GM19397 (cell line): ENCODE data around the gene TFAP2E.
"Not testable (repeated sequence)": the region's sequence is repeated elsewhere in the genome, so short reads cannot be mapped to it uniquely, and the experiment has no call there.

ENCODE experiments used
- ATAC-seq: cut with Tn5 transposase; IDR thresholded peaks from one replicate; pipeline ENCODE4 v1.9.1; 2021; ENCODE audit warnings: mild to moderate bottlenecking, moderate library complexity; ENCODE audit not compliant: unreplicated experiment

Gene TFAP2E

GRCh38 chr1:35571263-35571662 lies 1.9 kb upstream of the TFAP2E start:
- ATAC-seq = no peak

GRCh38 chr1:35572296-35572695 lies 818 bp upstream of the TFAP2E start:
- ATAC-seq = no peak

- no peak for ATAC-seq
These were observed 1.1 kb downstream of the TFAP2E start for GRCh38 chr1:35574125-35574654.

GRCh38 chr1:35574655-35575415 lies 1.7 kb downstream of the TFAP2E start:
- no peak for ATAC-seq

DNA sequence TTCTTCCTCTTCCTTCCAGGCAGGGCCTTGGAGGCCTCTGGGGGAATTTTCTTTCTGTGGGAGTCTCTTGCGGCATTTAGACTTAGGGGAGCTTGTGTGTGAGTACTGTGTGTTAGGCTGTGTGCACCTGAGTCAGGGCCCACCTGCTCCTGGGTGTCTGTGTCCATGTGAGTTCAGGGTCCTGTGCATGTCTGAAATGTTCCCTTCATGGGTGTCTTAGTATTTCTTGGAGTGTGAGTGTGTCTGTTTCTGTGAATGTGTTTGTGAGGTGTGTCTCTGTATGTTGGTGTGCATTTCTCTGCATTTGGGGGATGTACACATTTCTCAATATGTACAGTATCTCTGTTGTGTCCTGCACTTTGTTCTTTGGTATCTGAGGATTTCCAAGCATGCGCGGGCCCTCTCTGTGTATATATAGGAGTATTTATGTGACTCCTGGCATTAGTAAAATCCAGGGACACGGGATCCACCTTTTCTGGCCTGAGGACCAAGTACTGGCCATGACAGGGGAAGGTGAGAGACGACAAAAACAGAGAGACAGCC lies 2.4 kb downstream of the TFAP2E start:
- ATAC-seq = no peak

DNA sequence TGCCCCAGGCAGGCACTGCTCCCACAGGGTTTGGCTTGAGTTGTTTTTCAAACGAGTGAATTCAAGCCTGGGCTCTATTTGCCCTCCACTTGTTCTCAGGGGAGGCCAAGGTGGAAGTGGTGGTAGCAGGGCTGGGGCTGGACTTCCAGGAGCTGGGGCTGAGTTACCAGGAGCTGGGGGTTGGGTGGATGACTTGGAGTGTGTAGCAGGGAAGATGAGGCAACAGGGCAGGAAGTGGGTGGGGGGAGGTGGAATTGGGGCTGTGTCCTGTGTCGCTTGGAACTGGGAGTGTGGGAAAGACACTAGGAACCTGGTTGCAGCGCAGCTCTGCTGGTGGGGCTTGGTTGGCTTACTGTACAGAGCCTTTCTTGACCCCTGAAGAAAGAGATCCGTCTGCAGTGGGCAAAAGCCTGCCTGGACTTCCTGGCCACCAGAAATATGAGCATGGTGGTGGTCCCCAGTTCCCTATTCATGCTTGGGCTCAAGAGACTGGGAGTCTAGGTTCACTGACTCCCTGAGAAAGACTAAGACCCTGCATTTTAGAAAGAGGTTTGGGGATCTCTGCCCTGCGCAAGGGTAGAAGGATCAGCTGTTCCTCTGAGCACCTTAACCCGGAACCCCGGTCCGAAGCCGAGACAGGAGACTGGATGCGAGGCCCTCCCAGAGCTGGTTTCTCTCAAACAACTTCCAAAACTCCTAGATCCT lies 3.1 kb downstream of the TFAP2E start:
- no peak for ATAC-seq

GRCh38 chr1:35576766-35577070 lies 3.6 kb downstream of the TFAP2E start:
- ATAC-seq = not testable (repeated sequence)

DNA sequence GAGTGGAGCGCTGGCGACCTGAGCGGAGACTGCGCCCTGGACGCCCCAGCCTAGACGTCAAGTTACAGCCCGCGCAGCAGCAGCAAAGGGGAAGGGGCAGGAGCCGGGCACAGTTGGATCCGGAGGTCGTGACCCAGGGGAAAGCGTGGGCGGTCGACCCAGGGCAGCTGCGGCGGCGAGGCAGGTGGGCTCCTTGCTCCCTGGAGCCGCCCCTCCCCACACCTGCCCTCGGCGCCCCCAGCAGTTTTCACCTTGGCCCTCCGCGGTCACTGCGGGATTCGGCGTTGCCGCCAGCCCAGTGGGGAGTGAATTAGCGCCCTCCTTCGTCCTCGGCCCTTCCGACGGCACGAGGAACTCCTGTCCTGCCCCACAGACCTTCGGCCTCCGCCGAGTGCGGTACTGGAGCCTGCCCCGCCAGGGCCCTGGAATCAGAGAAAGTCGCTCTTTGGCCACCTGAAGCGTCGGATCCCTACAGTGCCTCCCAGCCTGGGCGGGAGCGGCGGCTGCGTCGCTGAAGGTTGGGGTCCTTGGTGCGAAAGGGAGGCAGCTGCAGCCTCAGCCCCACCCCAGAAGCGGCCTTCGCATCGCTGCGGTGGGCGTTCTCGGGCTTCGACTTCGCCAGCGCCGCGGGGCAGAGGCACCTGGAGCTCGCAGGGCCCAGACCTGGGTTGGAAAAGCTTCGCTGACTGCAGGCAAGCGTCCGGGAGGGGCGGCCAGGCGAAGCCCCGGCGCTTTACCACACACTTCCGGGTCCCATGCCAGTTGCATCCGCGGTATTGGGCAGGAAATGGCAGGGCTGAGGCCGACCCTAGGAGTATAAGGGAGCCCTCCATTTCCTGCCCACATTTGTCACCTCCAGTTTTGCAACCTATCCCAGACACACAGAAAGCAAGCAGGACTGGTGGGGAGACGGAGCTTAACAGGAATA lies 4.2 kb downstream of the TFAP2E start:
- ATAC-seq = no peak

DNA sequence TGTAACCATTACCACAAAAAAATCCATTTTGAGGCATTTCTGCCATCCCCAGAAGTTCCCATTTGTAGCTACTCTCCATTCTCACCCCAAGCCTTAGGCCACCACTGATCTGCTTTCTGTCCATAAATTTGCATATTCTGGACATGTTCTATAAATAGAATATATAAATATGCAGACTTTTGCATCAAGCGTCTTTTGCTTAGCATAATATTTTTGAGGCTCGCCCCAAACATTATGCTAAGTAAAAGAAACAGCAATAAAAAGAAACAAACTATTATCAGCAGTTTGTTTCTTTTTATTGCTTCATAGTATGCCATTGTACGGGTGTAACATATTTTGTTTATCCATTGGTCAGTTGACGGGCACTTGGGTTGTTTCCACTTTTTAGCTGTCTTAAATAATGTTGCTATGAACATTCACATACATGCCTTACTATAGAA lies 7.9 kb downstream of the TFAP2E start:
- ATAC-seq = no peak

GRCh38 chr1:35581621-35582020 lies 8.5 kb downstream of the TFAP2E start:
- ATAC-seq = not testable (repeated sequence)

DNA sequence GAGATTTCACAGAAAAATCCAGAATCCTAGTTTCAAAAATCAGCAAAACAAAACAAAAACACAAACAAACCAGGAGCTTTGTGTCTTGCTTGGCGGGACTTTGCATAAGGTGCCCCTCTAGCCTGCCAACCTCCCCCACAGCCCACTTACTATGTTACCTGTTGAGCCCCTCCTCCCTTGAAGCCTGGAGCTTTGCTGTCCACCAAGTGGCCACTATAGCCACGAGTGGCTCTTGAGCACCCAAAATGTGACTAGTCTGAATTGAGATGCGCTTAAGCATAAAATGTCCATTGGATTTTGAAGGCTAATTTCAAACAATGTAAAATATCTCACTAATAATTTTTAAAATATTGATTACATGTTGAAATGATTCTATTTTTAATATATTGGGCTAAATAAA lies 12.2 kb downstream of the TFAP2E start:
- no peak for ATAC-seq

GRCh38 chr1:35585805-35586204 lies 12.7 kb downstream of the TFAP2E start:
- ATAC-seq = not testable (repeated sequence)

- no peak for ATAC-seq
These were observed 13.7 kb downstream of the TFAP2E start for GRCh38 chr1:35586808-35587207.

DNA sequence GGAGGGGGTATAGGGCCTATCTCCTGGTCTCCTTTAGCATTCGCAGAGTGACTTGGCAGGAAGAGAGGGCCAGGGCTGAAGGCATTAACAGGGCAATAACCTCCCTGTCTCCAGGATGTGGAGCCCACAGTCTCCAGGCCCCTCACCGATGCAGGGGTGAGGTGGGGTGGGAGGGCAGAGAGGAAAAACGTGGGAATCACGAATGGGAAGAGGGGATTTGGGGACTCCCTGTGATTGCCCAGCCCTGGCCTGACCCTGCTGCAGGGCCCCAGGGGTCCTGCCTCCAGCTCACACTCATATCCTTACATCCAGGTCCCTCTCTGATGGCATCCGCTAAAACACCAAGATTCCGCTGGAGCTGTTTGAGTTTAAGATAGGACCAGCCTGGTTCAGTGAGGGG lies 14.6 kb downstream of the TFAP2E start:
- ATAC-seq = no peak

DNA sequence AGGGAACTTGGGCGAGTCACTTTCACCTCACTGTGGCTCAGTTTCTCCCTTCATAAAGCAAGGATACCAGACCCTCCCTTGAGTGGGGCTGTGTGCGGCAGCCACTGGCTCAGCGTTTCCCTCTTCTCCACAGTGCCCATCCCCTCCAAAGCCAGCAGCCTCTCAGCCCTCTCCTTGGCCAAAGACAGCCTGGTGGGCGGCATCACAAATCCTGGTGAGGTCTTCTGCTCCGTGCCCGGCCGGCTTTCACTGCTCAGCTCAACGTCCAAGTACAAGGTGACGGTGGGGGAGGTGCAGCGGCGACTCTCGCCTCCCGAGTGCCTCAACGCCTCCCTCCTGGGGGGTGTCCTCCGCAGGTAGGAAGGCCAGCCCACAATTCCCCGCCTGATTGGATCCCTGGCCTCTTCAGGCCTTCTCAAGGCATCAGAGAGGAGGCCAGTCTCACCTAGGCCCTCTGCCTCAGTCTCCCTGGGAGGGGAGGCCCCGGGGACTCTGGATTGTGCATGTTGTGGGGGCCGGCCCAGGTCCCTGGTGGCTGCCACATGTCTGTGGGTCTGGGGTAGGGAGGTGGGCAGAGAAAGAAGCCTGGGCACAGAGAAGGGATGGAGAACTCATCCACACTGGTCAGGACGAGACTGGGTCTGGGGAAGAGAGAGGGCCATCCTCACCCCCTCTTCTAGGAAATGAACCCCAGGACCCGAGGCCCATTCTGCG lies 15.2 kb downstream of the TFAP2E start:
- no peak for ATAC-seq

GRCh38 chr1:35589516-35590427 lies 16.7 kb downstream of the TFAP2E start:
- ATAC-seq = no peak

- no peak for ATAC-seq
These were observed 17.4 kb downstream of the TFAP2E start for GRCh38 chr1:35590476-35591040.

DNA sequence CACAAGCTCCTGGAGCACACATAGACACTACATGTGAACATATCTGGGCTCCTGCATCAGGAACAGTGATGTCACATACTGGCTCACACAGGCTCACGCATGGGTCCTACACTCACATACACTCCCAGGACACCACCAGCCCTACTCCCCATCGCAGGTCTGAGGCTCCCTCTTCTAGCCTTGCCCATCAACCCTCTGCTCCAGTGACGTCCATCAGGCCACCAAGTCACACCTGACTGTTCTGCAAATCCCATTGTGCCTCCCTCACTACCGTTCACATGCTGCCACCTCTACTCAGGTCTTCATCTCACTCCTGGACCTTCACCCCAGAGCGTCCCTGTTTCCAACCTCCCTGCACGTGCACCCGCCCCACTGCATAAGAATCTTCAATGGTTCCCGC lies 18.1 kb downstream of the TFAP2E start:
- no peak for ATAC-seq
